ENCODE measurements around the gene GPR153.
"Not testable (repeated sequence)": the region's sequence is repeated elsewhere in the genome, so short reads cannot be mapped to it uniquely, and the experiment has no call there.

The GPR153 gene

DNA sequence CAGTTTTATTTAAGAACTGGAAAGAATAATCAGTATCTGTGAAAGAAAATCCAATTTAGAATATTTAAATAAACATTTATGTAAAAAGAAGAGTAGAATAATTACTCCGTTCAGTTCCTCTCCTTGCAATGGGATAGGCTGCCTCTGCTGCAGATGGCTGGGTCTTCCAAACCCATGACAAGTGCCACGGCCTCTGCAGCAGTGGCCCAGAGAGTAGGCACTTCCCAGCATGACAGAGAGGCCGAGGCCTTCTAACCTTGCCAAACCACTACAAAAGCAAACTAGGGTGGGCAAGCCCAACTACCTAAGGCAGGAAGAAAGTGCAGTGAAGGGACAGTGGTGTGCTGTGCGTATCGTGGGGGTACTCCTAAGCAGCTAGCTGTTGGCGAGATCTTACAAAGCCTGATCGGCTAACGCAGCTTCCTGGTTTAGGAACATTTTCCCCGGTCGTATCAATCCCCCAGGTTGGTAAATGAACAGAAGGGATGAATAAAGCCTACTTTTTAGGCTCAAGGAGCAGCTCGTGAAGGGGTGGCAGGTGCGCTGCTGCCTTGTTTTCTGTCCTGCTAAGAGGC, 39.6 kb downstream of the GPR153 start:
- POLR2A ChIA-PET (ENCODE audit: low non-redundant PET), result no interaction called here
- TF ChIP-seq, protein P1, sequence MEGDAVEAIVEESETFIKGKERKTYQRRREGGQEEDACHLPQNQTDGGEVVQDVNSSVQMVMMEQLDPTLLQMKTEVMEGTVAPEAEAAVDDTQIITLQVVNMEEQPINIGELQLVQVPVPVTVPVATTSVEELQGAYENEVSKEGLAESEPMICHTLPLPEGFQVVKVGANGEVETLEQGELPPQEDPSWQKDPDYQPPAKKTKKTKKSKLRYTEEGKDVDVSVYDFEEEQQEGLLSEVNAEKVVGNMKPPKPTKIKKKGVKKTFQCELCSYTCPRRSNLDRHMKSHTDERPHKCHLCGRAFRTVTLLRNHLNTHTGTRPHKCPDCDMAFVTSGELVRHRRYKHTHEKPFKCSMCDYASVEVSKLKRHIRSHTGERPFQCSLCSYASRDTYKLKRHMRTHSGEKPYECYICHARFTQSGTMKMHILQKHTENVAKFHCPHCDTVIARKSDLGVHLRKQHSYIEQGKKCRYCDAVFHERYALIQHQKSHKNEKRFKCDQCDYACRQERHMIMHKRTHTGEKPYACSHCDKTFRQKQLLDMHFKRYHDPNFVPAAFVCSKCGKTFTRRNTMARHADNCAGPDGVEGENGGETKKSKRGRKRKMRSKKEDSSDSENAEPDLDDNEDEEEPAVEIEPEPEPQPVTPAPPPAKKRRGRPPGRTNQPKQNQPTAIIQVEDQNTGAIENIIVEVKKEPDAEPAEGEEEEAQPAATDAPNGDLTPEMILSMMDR (conservative IDR thresholded peaks at IDR 0.05; ENCODE audit: low read depth), result no peak
- no peak for DNase-seq (ENCODE audit: low spot score)
- CTCF ChIA-PET, result interaction anchor here (0.8 kb wide), 1 partner anchor 265 kb away, joined by 3 read pairs; no protein-coding TSS in a partner anchor
- no peak overlapping the region for H3K27ac ChIP-seq

DNA sequence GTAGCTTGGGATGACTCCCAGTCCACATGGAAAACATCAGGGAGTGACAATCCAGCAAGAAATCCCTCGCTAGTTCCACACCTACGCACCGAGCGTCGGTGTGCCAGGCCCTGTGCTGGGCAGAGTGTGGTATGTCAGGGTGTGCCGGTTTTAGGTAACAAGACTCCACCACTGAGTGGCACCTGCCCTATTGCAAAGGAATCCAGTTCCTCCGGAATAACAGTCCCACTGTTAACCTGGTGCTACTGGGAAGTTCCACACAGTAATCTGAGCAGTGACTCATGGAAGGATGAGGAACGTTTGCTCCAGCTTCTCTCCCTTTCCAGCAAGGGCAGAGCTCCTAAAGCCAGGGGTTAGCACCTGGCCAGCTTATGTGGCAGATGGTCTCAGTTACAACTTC, 40.7 kb downstream of the GPR153 start:
- ChIA-PET CTCF (interaction anchor here (0.6 to 1.0 kb wide), 3 partner anchors 25 to 404 kb away, joined by 3 to 4 read pairs (median 3); no protein-coding TSS in a partner anchor), POLR2A (ENCODE audit: low non-redundant PET) (no interaction called here)
- H3K27ac ChIP-seq, result peak overlapping the region; percentile 51
- TF ChIP-seq, protein P1 (conservative IDR thresholded peaks at IDR 0.05; ENCODE audit: low read depth), result no peak
- peak; percentile 88 for DNase-seq (ENCODE audit: low spot score)

DNA sequence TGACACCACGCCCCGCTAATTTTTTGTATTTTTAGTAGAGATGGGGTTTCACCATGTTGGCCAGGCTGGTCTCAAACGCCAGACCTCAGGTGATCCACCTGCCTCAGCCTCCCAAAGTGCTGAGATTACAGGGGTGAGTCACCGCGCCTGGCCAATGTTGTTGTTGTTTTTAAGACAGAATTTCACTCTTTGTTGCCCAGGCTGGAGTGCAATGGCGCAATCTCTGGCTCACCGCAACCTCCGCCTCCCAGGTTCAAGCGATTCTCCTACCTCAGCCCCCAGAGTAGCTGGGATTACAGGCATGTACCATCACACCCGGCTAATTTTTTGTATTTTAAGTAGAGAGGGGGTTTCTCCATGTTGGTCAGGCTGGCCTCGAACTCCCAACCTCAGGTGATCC, 41.3 kb downstream of the GPR153 start:
- POLR2A ChIA-PET (ENCODE audit: low non-redundant PET); DNase-seq (ENCODE audit: low spot score): not testable (repeated sequence)
- CTCF ChIA-PET, result interaction anchor here (0.6 to 1.0 kb wide), 3 partner anchors 25 to 404 kb away, joined by 3 to 4 read pairs (median 3); no protein-coding TSS in a partner anchor
- peak overlapping the region; percentile 51 for H3K27ac ChIP-seq

DNA sequence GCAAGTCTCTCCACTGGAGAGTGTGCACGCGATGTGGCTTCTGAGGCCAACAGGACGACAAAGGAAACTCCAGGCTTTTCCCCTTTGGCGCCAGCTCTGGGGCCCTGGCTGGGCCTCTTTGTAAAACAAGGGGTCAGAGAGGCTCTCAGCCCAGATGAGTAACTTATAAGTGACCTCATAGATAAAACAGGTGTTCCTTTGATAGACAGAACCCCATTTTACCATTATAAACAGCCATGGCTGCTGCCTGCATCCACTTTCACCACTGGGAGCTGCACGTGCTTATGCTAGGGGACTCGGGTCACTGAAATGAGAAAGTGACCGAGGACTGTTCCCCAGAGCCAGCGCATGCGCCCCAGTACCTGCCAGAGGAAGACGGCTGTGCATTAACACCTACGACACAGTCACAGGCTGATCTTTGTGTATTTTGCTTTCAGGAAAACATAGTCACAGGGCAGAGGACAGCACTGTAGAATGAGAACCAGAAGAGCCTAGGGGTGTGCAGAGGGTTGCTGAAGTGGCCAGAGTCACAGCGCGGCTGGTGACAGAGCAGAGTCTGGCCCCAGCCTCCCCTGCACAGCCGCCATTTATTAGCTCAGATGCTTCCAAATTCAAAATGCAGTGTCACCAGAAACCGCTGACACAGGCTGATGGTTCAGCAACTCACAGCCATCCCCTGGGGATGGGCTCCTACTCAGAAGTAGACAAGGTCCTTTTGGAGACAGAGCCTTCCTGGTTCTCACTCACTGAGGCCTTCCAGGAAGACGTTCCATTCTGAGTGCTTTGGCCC, 42.3 kb downstream of the GPR153 start:
- POLR2A ChIA-PET (ENCODE audit: low non-redundant PET), result interaction anchor here (0.6 kb wide), 1 partner anchor 9 kb away, joined by 3 read pairs; no protein-coding TSS in a partner anchor
- H3K27ac ChIP-seq, result no peak overlapping the region

DNA sequence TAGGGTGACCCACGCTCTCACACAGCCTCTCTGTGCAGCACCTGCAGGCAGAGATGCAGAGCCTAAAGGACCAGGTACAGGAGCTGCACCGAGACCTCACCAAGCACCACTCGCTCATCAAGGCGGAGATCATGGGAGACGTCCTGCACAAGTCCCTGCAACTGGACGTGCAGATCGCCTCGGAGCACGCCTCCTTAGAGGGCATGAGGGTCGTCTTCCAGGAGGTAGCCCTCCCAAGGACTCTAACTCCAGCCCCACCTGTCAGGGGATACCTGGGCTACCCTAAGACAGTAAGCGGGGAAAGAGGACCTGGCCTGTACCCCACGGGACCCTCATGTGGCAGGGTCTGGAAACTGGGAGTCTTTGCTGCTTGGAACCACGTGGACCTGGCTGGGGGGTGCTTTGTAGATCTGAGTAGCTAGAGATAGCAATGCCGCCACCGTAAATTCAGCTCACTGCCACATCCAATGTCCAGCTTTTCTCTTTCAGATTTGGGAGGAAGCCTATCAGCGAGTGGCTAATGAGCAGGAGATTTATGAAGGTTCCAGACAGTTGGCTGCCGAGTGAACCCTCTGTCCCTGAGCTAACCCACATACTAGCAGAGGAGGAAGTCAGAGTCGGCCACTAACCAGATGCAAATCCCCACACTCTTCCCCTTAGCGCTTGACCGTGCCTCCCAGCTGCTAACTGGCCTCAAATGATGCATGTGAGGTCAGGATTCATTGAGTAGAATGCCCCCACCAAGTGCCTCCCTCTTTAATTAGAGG, 48.5 kb downstream of the GPR153 start:
- ChIA-PET POLR2A (ENCODE audit: low non-redundant PET) (interaction anchor here (0.6 kb wide), 1 partner anchor 20 kb away, joined by 4 read pairs; no protein-coding TSS in a partner anchor), CTCF (no interaction called here)
- H3K27ac ChIP-seq, result no peak overlapping the region
- TF ChIP-seq, protein P1 (conservative IDR thresholded peaks at IDR 0.05; ENCODE audit: low read depth), result no peak
- no peak for DNase-seq (ENCODE audit: low spot score)

More for the DNA sequence above, 42.3 kb downstream of the GPR153 start:
- DNase-seq (ENCODE audit: low spot score), result no peak
- CTCF ChIA-PET, result no interaction called here
- TF ChIP-seq, protein P1 (conservative IDR thresholded peaks at IDR 0.05; ENCODE audit: low read depth), result no peak

DNA sequence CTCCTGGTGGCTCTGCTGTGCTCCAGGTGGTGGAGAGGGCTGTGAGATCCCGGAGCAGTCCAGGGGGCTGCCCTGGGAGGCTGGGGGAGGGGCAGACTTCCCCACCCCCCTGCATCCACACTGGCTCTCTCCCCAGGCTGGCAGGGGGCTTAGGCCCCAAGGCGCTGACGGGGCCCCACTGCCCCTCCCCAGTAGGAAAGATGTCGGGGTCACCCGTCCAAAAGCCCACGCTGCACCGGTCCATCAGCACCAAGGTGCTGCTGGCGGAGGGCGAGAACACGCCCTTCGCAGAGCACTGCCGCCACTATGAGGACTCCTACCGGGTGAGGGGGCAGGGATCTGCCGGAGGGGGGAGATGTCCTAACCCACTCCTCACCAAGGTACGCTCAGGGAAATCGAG, 49.2 kb downstream of the GPR153 start:
- CTCF ChIA-PET, result no interaction called here
- TF ChIP-seq, protein P1 (conservative IDR thresholded peaks at IDR 0.05; ENCODE audit: low read depth), result no peak
- POLR2A ChIA-PET (ENCODE audit: low non-redundant PET), result no interaction called here
- DNase-seq (ENCODE audit: low spot score), result no peak
- H3K27ac ChIP-seq, result no peak overlapping the region
